Fibroblast of lung (primary cell): ENCODE results near the gene BPTF. TPM values are rescaled to one million over a fixed set of nuclear protein-coding genes. Genes with fewer than 3 reads are reported as not detected.
A peak's percentile ranks its signal among the peaks of the same experiment; 100 is the strongest.

Experiments
- DNase-seq, 2 donors: peaks; one replicate each; pipeline versions ENCODE4 v3.0.0 to v3.0.0-alpha.2; 2010; ENCODE audit warnings: low read depth in 2 of 2
- H2AFZ ChIP-seq: 2 replicates; pipeline ENCODE4 v1.5.1; 2012; ENCODE audit warnings: low read length, control low read depth, inconsistent platforms
- H3K27ac ChIP-seq: 2 replicates; pipeline ENCODE4 v1.5.1; 2011; ENCODE audit warnings: low read length, control low read depth; ENCODE audit not compliant: insufficient read depth
- H3K27me3 ChIP-seq: 2 replicates; pipeline ENCODE4 v1.5.1; 2011; ENCODE audit warnings: mild to moderate bottlenecking, low read length; ENCODE audit not compliant: control insufficient read depth, insufficient read depth
- H3K36me3 ChIP-seq: 2 replicates; pipeline ENCODE4 v1.5.1; 2011; ENCODE audit warnings: low read length; ENCODE audit not compliant: control insufficient read depth, insufficient read depth
- H3K4me1 ChIP-seq: 2 replicates; pipeline ENCODE4 v1.5.1; 2011; ENCODE audit warnings: low read length; ENCODE audit not compliant: control insufficient read depth, insufficient read depth; ENCODE audit errors: extremely low read depth
- H3K4me2 ChIP-seq: 2 replicates; pipeline ENCODE4 v1.5.1; 2011; ENCODE audit warnings: low read length, control low read depth; ENCODE audit not compliant: insufficient read depth; ENCODE audit errors: extremely low read depth
- H3K4me3 ChIP-seq, 4 experiments: fragments of 200-600 bp in 1 of 4; sonication (generic) in 1 of 4; replicated peaks in 1 of 4; 2 replicates each; pipeline ENCODE4 v1.5.1; 2011 to 2016; ENCODE audit warnings: low read length in 4 of 4, low read depth in 3 of 4, mild to moderate bottlenecking in 3 of 4, control low read depth in 2 of 4, inconsistent platforms in 1 of 4, mixed read lengths in 1 of 4; ENCODE audit not compliant: insufficient read depth in 1 of 4; ENCODE audit errors: control extremely low read depth in 1 of 4
- H3K79me2 ChIP-seq: 2 replicates; pipeline ENCODE4 v1.5.1; 2012; ENCODE audit warnings: mild to moderate bottlenecking, low read length, inconsistent platforms; ENCODE audit not compliant: control insufficient read depth, insufficient read depth
- H3K9ac ChIP-seq: 2 replicates; pipeline ENCODE4 v1.5.1; 2011; ENCODE audit warnings: mild to moderate bottlenecking, low read length, control low read depth; ENCODE audit not compliant: insufficient read depth
- H3K9me3 ChIP-seq: 2 replicates; pipeline ENCODE4 v1.5.1; 2012; ENCODE audit warnings: low read depth, low read length; ENCODE audit not compliant: control insufficient read depth, insufficient read depth
- H4K20me1 ChIP-seq: 2 replicates; pipeline ENCODE4 v1.5.1; 2011; ENCODE audit warnings: low read length; ENCODE audit not compliant: control insufficient read depth, insufficient read depth; ENCODE audit errors: extremely low read depth
- CTCF ChIP-seq, 2 donors: IDR thresholded peaks in 1 of 2; conservative IDR thresholded peaks in 1 of 2; 1 replicate in 1 of 2; 2 replicates in 1 of 2; pipeline ENCODE4 v1.5.1; 2011 to 2012; ENCODE audit warnings: low read length in 2 of 2, control low read depth in 1 of 2, inconsistent platforms in 1 of 2, low read depth in 1 of 2, mild to moderate bottlenecking in 1 of 2
- EZH2 ChIP-seq: IDR thresholded peaks from 2 replicates; pipeline ENCODE4 v1.5.1; 2012; ENCODE audit warnings: low read length, control low read depth, mild to moderate bottlenecking; ENCODE audit errors: missing control alignments
- polyA plus RNA-seq, 2 donors: library from polyadenylated mRNA; depleted of rRNA in 1 of 2; stranded (reverse) in 1 of 2; unstranded in 1 of 2; fragments of >200 nt; gene quantifications; 2 replicates each; pipeline ENCODE4 v1.2.1, GENCODE V29; 2011 to 2012; ENCODE audit warnings: missing spikeins in 1 of 2
- total RNA-seq: library from RNA; depleted of rRNA; stranded (reverse); fragments of >200 nt; gene quantifications from 2 replicates; pipeline ENCODE4 v1.2.1, GENCODE V29; 2014

BPTF gene
- total and polyA plus RNA-seq, 2 donors (not counting 1 experiment from before 2014, with no cell fraction given), result 35.8 to 38.6 TPM

- H3K27me3 ChIP-seq, result no peaks in the 10 kb centered on the region
- DNase-seq, result no peak
- TF ChIP-seq CTCF (conservative IDR thresholded peaks at IDR 0.05 in 1 of 2, IDR thresholded peaks at IDR 0.05 in 1 of 2; ENCODE audit: low read depth in 1 of 2, low read length in 2 of 2) (no peak), EZH2 (no peak)
- H3K9ac ChIP-seq, result no peak overlapping the region
- no peak overlapping the region for H3K27ac ChIP-seq
- no peak overlapping the region for H2AFZ ChIP-seq
- H3K4me3 ChIP-seq, result no peak overlapping the region
- H3K79me2 ChIP-seq, result no peaks in the 10 kb centered on the region
- H4K20me1 ChIP-seq, result no peaks in the 10 kb centered on the region
- no peaks in the 10 kb centered on the region for H3K4me1 ChIP-seq
- H3K9me3 ChIP-seq, result no peaks in the 10 kb centered on the region
- H3K4me2 ChIP-seq, result no peak overlapping the region
- H3K36me3 ChIP-seq, result no peaks in the 10 kb centered on the region
These were observed 40.2 kb upstream of the BPTF start for GRCh38 chr17:67785122-67785477.

DNA sequence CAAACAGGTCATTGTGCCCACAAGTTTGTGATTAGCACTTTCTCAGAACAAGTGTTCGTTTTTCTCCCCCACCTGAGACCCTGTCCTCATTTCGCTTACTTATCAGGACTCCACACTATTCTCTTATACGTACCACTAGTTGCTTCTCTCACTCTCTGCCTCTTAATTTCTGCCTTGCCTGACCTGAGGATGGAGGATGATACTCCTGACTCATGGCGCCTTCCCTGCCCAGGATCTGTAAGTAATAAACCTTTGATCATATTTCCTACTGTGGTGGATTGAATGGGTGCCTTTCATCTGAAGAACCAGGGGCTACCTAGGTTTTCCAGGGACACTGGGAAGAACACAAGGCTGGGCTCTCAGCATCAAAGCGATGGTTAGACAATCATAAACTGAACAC lies 39.8 kb upstream of the BPTF start:
- no peak overlapping the region for H3K27ac ChIP-seq
- H3K27me3 ChIP-seq, result no peaks in the 10 kb centered on the region
- H3K9me3 ChIP-seq, result no peaks in the 10 kb centered on the region
- no peaks in the 10 kb centered on the region for H4K20me1 ChIP-seq
- H3K4me3 ChIP-seq, result no peak overlapping the region
- H3K4me1 ChIP-seq, result no peaks in the 10 kb centered on the region
- no peak for TF ChIP-seq EZH2
- TF ChIP-seq CTCF (conservative IDR thresholded peaks at IDR 0.05 in 1 of 2, IDR thresholded peaks at IDR 0.05 in 1 of 2; ENCODE audit: low read depth in 1 of 2, low read length in 2 of 2), result no peak
- no peaks in the 10 kb centered on the region for H3K79me2 ChIP-seq
- H2AFZ ChIP-seq, result no peak overlapping the region
- no peak for DNase-seq
- H3K9ac ChIP-seq, result no peak overlapping the region
- no peaks in the 10 kb centered on the region for H3K36me3 ChIP-seq
- no peak overlapping the region for H3K4me2 ChIP-seq

DNA sequence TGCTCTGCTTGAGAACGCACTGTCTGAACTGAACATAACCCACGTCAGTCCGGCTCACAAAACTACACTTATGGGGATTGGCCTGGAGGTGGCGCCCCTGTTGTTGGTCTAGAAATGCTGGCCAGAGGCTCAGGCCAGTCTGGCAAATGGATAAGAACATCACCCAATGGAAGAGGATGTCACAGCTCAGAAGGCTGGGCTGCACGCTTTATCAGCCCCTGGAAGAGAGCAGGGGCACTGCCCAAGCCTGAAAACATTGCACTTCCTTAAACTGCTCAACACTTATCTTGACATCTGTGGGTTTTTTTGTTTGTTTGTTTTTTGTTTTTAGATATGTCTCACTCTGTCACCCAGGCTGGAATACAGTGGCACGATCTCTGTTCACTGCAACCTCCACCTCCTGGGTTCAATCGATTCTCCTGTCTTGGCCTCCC lies 24.8 kb upstream of the BPTF start:
- Histone ChIP-seq H3K27me3 (no peaks in the 10 kb centered on the region), H3K36me3 (no peaks in the 10 kb centered on the region), H3K9ac (no peak overlapping the region), H3K9me3 (no peaks in the 10 kb centered on the region), H3K4me1 (no peaks in the 10 kb centered on the region), H2AFZ (no peak overlapping the region), H4K20me1 (no peaks in the 10 kb centered on the region), H3K27ac (no peak overlapping the region), H3K79me2 (no peaks in the 10 kb centered on the region), H3K4me3 (no peak overlapping the region), H3K4me2 (no peak overlapping the region)
- peak; percentile 61 to 80 for DNase-seq
- TF ChIP-seq CTCF (conservative IDR thresholded peaks at IDR 0.05 in 1 of 2, IDR thresholded peaks at IDR 0.05 in 1 of 2; ENCODE audit: low read depth in 1 of 2, low read length in 2 of 2) (peak; percentile 72 to 86), EZH2 (no peak)
